ENCODE results near the gene ZNF444. TPM values are rescaled to one million over a fixed set of nuclear protein-coding genes. Genes with fewer than 3 reads are reported as not detected.
"Not testable (repeated sequence)": the region's sequence is repeated elsewhere in the genome, so short reads cannot be mapped to it uniquely, and the experiment has no call there.

Gene ZNF444
- polyA plus RNA-seq, 3 donors = 39.9 to 48.7 (median 41.2) TPM

GRCh38 chr19:56174086-56174485 lies 33.0 kb downstream of the ZNF444 start:
- no peak for DNase-seq

- no peak for DNase-seq
Observed at GRCh38 chr19:56174550-56174949, 33.5 kb downstream of the ZNF444 start.

- not testable (repeated sequence) for DNase-seq
Observed at GRCh38 chr19:56175861-56176307, 34.8 kb downstream of the ZNF444 start, which contains the start of gene GALP. Gene GALP, plus strand, starts transcription at chr19:56176008. Its CDS starts 1,101 bp downstream, at chr19:56177109.

GRCh38 chr19:56176310-56176709 lies 35.2 kb downstream of the ZNF444 start:
- not testable (repeated sequence) for DNase-seq

GRCh38 chr19:56176881-56177280 lies 35.8 kb downstream of the ZNF444 start:
- no peak for DNase-seq

GRCh38 chr19:56177564-56178243 lies 36.6 kb downstream of the ZNF444 start:
- no peak for DNase-seq

- DNase-seq = no peak
Observed at GRCh38 chr19:56189785-56190184, 48.7 kb downstream of the ZNF444 start.

GRCh38 chr19:56191115-56191514 lies 50.0 kb downstream of the ZNF444 start:
- no peak for DNase-seq

GRCh38 chr19:56191711-56192110 lies 50.6 kb downstream of the ZNF444 start:
- DNase-seq = no peak

GRCh38 chr19:56193981-56194640 lies 53.0 kb downstream of the ZNF444 start:
- DNase-seq = peak; percentile 36

- DNase-seq = not testable (repeated sequence)
Observed at GRCh38 chr19:56197646-56198045, 56.6 kb downstream of the ZNF444 start, which contains the start of gene ZSCAN5B. Gene ZSCAN5B, minus strand, starts transcription at chr19:56197783. Its CDS starts 4,731 bp downstream, at chr19:56193052.

GRCh38 chr19:56199687-56200086 lies 58.6 kb downstream of the ZNF444 start:
- DNase-seq = no peak

- no peak for DNase-seq
Observed at GRCh38 chr19:56201973-56202372, 60.9 kb downstream of the ZNF444 start, which contains the start of gene ZSCAN5C. Gene ZSCAN5C, plus strand, starts transcription at chr19:56202273. Its CDS starts 3,641 bp downstream, at chr19:56205914.

- not testable (repeated sequence) for DNase-seq
Observed at GRCh38 chr19:56207581-56207980, 66.5 kb downstream of the ZNF444 start.

GRCh38 chr19:56209091-56209490 lies 68.0 kb downstream of the ZNF444 start:
- DNase-seq = no peak

- DNase-seq = not testable (repeated sequence)
Observed at GRCh38 chr19:56210036-56210435, 68.9 kb downstream of the ZNF444 start.

Other genes with a start within 250 kb of the ZNF444 start
- not detected for gene NLRP13, start 209.0 kb upstream of the ZNF444 start, polyA plus RNA-seq (ENCODE audit: insufficient read length in 3 of 3)
- gene NLRP8, start 193.5 kb upstream of the ZNF444 start, polyA plus RNA-seq (ENCODE audit: insufficient read length in 3 of 3) = not detected
- not detected for gene NLRP5, start 154.5 kb upstream of the ZNF444 start, polyA plus RNA-seq (ENCODE audit: insufficient read length in 3 of 3)
- gene ZNF787, start 20.0 kb upstream of the ZNF444 start, polyA plus RNA-seq (ENCODE audit: insufficient read length in 3 of 3) = 10 to 100 TPM; 18.1 to 26.2 (median 22.7) TPM
- under 1 TPM in 1 of 3 donors, not detected in 2; 0.47 TPM for gene GALP, start 34.7 kb downstream of the ZNF444 start, polyA plus RNA-seq (ENCODE audit: insufficient read length in 3 of 3)
- under 1 TPM in 2 of 3 donors, not detected in 1; 0.13 to 0.14 TPM for gene ZSCAN5B, start 56.5 kb downstream of the ZNF444 start, polyA plus RNA-seq (ENCODE audit: insufficient read length in 3 of 3)
- gene ZSCAN5C, start 61.0 kb downstream of the ZNF444 start, polyA plus RNA-seq (ENCODE audit: insufficient read length in 3 of 3) = not detected
- gene EDDM13, start 131.5 kb downstream of the ZNF444 start, polyA plus RNA-seq (ENCODE audit: insufficient read length in 3 of 3) = 1 to 10 TPM; 1.7 to 5.6 (median 5.3) TPM
- gene ZSCAN5A, start 173.6 kb downstream of the ZNF444 start, polyA plus RNA-seq (ENCODE audit: insufficient read length in 3 of 3) = 10 to 100 TPM; 12.2 to 21.6 (median 20.3) TPM

All from renal pelvis (tissue), 4 donors.